Aorta (tissue), 5 donors: ENCODE data around the gene ANKS1B. TPM values are rescaled to one million over a fixed set of nuclear protein-coding genes. Genes with fewer than 3 reads are reported as not detected.
"Not testable (repeated sequence)": the region's sequence is repeated elsewhere in the genome, so short reads cannot be mapped to it uniquely, and the experiment has no call there.

Source experiments
- ATAC-seq: fragments of 200-7000 bp; cut with Tn5 transposase; one replicate; pipeline ENCODE4 v1.9.1; 2022; ENCODE audit warnings: moderate library complexity; ENCODE audit not compliant: low FRiP score
- DNase-seq, 2 donors: peaks; one replicate each; pipeline ENCODE4 v3.0.0-alpha.2; 2020
- H3K27ac ChIP-seq, 2 donors: one replicate each; pipeline ENCODE4 v1.5.1; 2013; ENCODE audit warnings: low read length in 2 of 2, mild to moderate bottlenecking in 2 of 2, moderate library complexity in 2 of 2, control low read depth in 1 of 2, inconsistent platforms in 1 of 2, low read depth in 1 of 2
- H3K27me3 ChIP-seq, 2 donors: one replicate each; pipeline ENCODE4 v1.6.1; 2013; ENCODE audit warnings: control low read depth in 1 of 2, low read length in 1 of 2, mild to moderate bottlenecking in 1 of 2, moderate library complexity in 1 of 2; ENCODE audit not compliant: insufficient read depth in 2 of 2, control insufficient read depth in 1 of 2
- H3K36me3 ChIP-seq, 2 donors: one replicate each; pipeline ENCODE4 v1.6.1; 2013; ENCODE audit warnings: control low read depth in 1 of 2, low read length in 1 of 2, mild to moderate bottlenecking in 1 of 2; ENCODE audit not compliant: insufficient read depth in 2 of 2, control insufficient read depth in 1 of 2
- H3K4me1 ChIP-seq, 2 donors: one replicate each; pipeline ENCODE4 v1.6.1; 2013; ENCODE audit warnings: low read length in 2 of 2, control low read depth in 1 of 2, mild to moderate bottlenecking in 1 of 2, moderate library complexity in 1 of 2; ENCODE audit not compliant: insufficient read depth in 2 of 2, control insufficient read depth in 1 of 2
- H3K4me3 ChIP-seq, 2 donors: one replicate each; pipeline ENCODE4 v1.5.1; 2013; ENCODE audit warnings: low read length in 2 of 2, control low read depth in 1 of 2, mild to moderate bottlenecking in 1 of 2
- H3K9me3 ChIP-seq: one replicate; pipeline ENCODE4 v1.6.1; 2013; ENCODE audit warnings: mild to moderate bottlenecking, low read length; ENCODE audit not compliant: control insufficient read depth
- WGBS, 2 donors: extraction: QIAGEN DNeasy Blood & Tissue Kit; methylation state at CpG; one replicate each; pipeline ENCODE4 v1.1.7; 2013; 5-methylcytosine and 5-hydroxymethylcytosine counted together
- intact Hi-C, 2 donors: fragments of 100-400 bp; cut with DNase I; formaldehyde crosslinking; loops; one replicate each; pipeline versions ENCODE4 v1.14.2 to v1.15.0; 2022
- polyA plus RNA-seq, 2 donors: library from polyadenylated mRNA; stranded (reverse); fragments of 200-250 nt; gene quantifications; one replicate each; pipeline ENCODE4 v1.2.3, GENCODE V29; 2013
- total RNA-seq, 2 donors: library from RNA; stranded (reverse); fragmentation: NEBNext Ultra II Directional; extraction: Animal tissue kit (Norgen Biotek cat#: 25700); gene quantifications; one replicate each; pipeline ENCODE4 v1.2.1, GENCODE V29; 2021
- donor health status: healthy with polysubstance abuse.
- donor health status: Bipolar disorder and iron deficiency.
- donor health status: DM: no; HTN: no; CAD: no.
- donor health status: DM: no; HTN: no; CAD: no.
- donor health status: DM: yes; HTN: yes; CAD: no.

ANKS1B gene
- total and polyA plus RNA-seq, 4 donors, result 3.0 to 37.0 (median 17.8) TPM

GRCh38 chr12:99720083-99720465 lies 264.7 kb downstream of the ANKS1B start:
- H3K27me3 ChIP-seq, ATAC-seq, H3K9me3 ChIP-seq, H3K4me1 ChIP-seq, H3K4me3 ChIP-seq, intact Hi-C loops, DNase-seq, H3K36me3 ChIP-seq, H3K27ac ChIP-seq: not testable (repeated sequence)
- WGBS, 2 donors, result 94 to 99% methylated on average over 4 of the region's 4 CpGs

GRCh38 chr12:99719411-99720082 lies 265.2 kb downstream of the ANKS1B start:
- H3K9me3 ChIP-seq, intact Hi-C loops, ATAC-seq, H3K27ac ChIP-seq, H3K36me3 ChIP-seq, H3K4me3 ChIP-seq, H3K4me1 ChIP-seq, H3K27me3 ChIP-seq, DNase-seq: not testable (repeated sequence)
- WGBS, 2 donors, result 94 to 95% methylated on average over 8 of the region's 8 CpGs

GRCh38 chr12:99715841-99716510 lies 268.8 kb downstream of the ANKS1B start:
- H3K9me3 ChIP-seq, H3K27me3 ChIP-seq, H3K4me1 ChIP-seq, H3K4me3 ChIP-seq, intact Hi-C loops, H3K27ac ChIP-seq, ATAC-seq, DNase-seq, H3K36me3 ChIP-seq: not testable (repeated sequence)
- WGBS, 2 donors, result 91 to 94% methylated on average over 16 of the region's 16 CpGs

- H3K27ac ChIP-seq, H3K27me3 ChIP-seq, H3K9me3 ChIP-seq, H3K4me1 ChIP-seq, H3K36me3 ChIP-seq, DNase-seq, intact Hi-C loops, ATAC-seq, H3K4me3 ChIP-seq: not testable (repeated sequence)
- WGBS, 2 donors, result 96% methylated on average over 4 of the region's 4 CpGs
These were observed 269.8 kb downstream of the ANKS1B start for GRCh38 chr12:99714921-99715320.

GRCh38 chr12:99713946-99714520 lies 270.7 kb downstream of the ANKS1B start:
- intact Hi-C loops, result no loop called here
- Histone ChIP-seq H3K27ac (no peak overlapping the region), H3K4me3 (no peak overlapping the region), H3K27me3 (no peaks in the 10 kb centered on the region), H3K4me1 (no peaks in the 10 kb centered on the region), H3K9me3 (no peaks in the 10 kb centered on the region), H3K36me3 (no peaks in the 10 kb centered on the region)
- ATAC-seq (no peak), DNase-seq (no peak)
- WGBS, 2 donors, result 84 to 98% methylated on average over 3 of the region's 3 CpGs

- Histone ChIP-seq H3K9me3 (no peaks in the 10 kb centered on the region), H3K4me1 (no peaks in the 10 kb centered on the region), H3K27ac (no peak overlapping the region), H3K36me3 (no peaks in the 10 kb centered on the region), H3K4me3 (no peak overlapping the region), H3K27me3 (no peaks in the 10 kb centered on the region)
- intact Hi-C loops, result no loop called here
- ATAC-seq (no peak), DNase-seq (no peak)
These were observed 272.5 kb downstream of the ANKS1B start for GRCh38 chr12:99712281-99712680.

GRCh38 chr12:99711246-99711645 lies 273.5 kb downstream of the ANKS1B start:
- H3K4me1 ChIP-seq, result no peaks in the 10 kb centered on the region
- H3K36me3 ChIP-seq, result no peaks in the 10 kb centered on the region
- no peak overlapping the region for H3K4me3 ChIP-seq
- no peaks in the 10 kb centered on the region for H3K27me3 ChIP-seq
- no peaks in the 10 kb centered on the region for H3K9me3 ChIP-seq
- no peak for ATAC-seq
- intact Hi-C loops, result no loop called here
- no peak overlapping the region for H3K27ac ChIP-seq
- 86 to 94% methylated on average over 1 of the region's 1 CpG for WGBS, 2 donors
- no peak for DNase-seq

- no peaks in the 10 kb centered on the region for H3K36me3 ChIP-seq
- intact Hi-C loops, result no loop called here
These were observed 275.1 kb downstream of the ANKS1B start for GRCh38 chr12:99709619-99710018.

GRCh38 chr12:99709116-99709515 lies 275.6 kb downstream of the ANKS1B start:
- intact Hi-C loops, result no loop called here
- Histone ChIP-seq H3K4me3 (no peak overlapping the region), H3K36me3 (no peaks in the 10 kb centered on the region), H3K27ac (no peak overlapping the region), H3K27me3 (no peaks in the 10 kb centered on the region), H3K4me1 (peaks cover 0 to under 1% of the 10 kb centered on the region in 2 donors), H3K9me3 (no peaks in the 10 kb centered on the region)
- DNase-seq, result no peak
- 78 to 84% methylated on average over 3 of the region's 3 CpGs for WGBS, 2 donors
- ATAC-seq, result no peak

More at GRCh38 chr12:99709619-99710018, 275.1 kb downstream of the ANKS1B start:
- Histone ChIP-seq H3K4me3 (no peak overlapping the region), H3K4me1 (no peaks in the 10 kb centered on the region), H3K9me3 (no peaks in the 10 kb centered on the region), H3K27me3 (no peaks in the 10 kb centered on the region), H3K27ac (no peak overlapping the region)
- ATAC-seq, result no peak
- DNase-seq, result no peak
